GM12891 (cell line): ENCODE measurements around the gene UBE2U.

ENCODE experiments used
- PAX5 ChIP-seq: IDR thresholded peaks from 2 replicates; pipeline ENCODE4 v1.6.1; 2011; ENCODE audit warnings: low read length, moderate library complexity, mild to moderate bottlenecking; ENCODE audit not compliant: insufficient read depth, severe bottlenecking
- POLR2A ChIP-seq: IDR thresholded peaks from 2 replicates; pipeline ENCODE4 v1.6.1; 2011; ENCODE audit warnings: low read depth, low read length, control low read depth
- POLR2AphosphoS5 ChIP-seq: IDR thresholded peaks from 2 replicates; pipeline ENCODE4 v1.6.1; 2011; ENCODE audit warnings: low read depth, low read length, control low read depth
- POU2F2 ChIP-seq: IDR thresholded peaks from 2 replicates; pipeline ENCODE4 v1.6.1; 2011; ENCODE audit warnings: low read depth, mild to moderate bottlenecking, control low read depth, low read length, moderate library complexity

DNA sequence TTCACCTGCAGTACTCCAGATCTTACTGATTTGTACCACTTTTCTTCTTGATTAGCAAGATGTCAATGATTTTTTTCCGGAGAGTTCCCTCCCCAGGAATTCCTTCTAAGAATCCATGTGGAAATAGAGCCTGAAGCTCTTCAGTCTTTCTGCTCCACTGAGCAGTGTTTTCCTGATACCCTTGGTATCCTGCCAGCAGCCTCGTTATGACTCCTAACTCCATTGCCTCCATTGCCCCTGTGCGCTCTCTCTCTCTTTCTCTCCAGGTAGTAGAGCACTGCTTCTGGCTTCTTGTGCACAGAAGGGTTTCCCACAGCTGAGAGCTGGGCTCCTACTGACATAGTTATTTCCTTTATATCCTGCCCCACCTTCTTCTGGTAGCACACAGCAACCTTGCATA lies 12.2 kb downstream of the UBE2U start:
- no peak for TF ChIP-seq PAX5
- TF ChIP-seq POLR2A: no peak
- no peak for TF ChIP-seq POLR2AphosphoS5
- TF ChIP-seq POU2F2: no peak
